ENCODE measurements around the gene ROBO3. TPM values are rescaled to one million over a fixed set of nuclear protein-coding genes. Genes with fewer than 3 reads are reported as not detected.

The ROBO3 gene
- total RNA-seq, 1 experiment from 2014 or later, result 6.6 TPM

DNA sequence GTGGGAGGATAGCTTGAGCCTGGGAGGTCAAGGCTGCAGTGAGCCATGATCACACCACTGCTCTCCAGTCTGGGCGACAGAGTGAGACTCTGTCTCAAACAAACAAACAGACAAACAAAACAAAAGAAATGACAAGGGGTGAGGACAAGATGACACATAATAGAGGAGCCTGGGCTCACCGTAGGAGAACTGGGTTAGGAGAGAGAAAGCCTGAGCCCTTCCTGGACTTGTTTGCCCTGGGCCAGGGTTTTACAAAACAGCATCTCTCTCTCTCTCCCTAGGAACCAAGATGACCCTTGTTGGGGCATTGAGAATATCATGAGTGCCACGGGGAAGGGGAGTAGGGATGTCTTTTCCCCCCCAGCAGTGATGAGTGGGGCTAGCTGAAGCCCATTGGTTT, 15.7 kb downstream of the ROBO3 start:
- DNase-seq, result no peak
- H3K36me3 ChIP-seq (ENCODE audit: insufficient read depth, low read length), result no peaks in the 10 kb centered on the region
- peaks cover 5% of the 10 kb centered on the region for H3K4me1 ChIP-seq (ENCODE audit: low read length)
- no peaks in the 10 kb centered on the region for H4K20me1 ChIP-seq (ENCODE audit: insufficient read depth, low read depth, low read length)
- H2AFZ ChIP-seq (ENCODE audit: low read length), result no peak overlapping the region
- H3K4me3 ChIP-seq (ENCODE audit: low read length), result no peak overlapping the region
- H3K9me2 ChIP-seq (replicated peaks; ENCODE audit: insufficient read depth, low read length), result no peaks in the 10 kb centered on the region
- H3K9me3 ChIP-seq (ENCODE audit: low read length), result no peaks in the 10 kb centered on the region
- H3K9ac ChIP-seq (ENCODE audit: low read length), result no peak overlapping the region
- no peaks in the 10 kb centered on the region for H3K27me3 ChIP-seq (ENCODE audit: low read length)
- H3K4me2 ChIP-seq (ENCODE audit: low read depth, low read length, poor library complexity, severe bottlenecking), result no peak overlapping the region
- H3K27ac ChIP-seq (ENCODE audit: low read length), result no peak overlapping the region
- H3K79me2 ChIP-seq (ENCODE audit: low read length), result no peaks in the 10 kb centered on the region

- no peak overlapping the region for H3K4me3 ChIP-seq (ENCODE audit: low read length)
- no peak overlapping the region for H3K9ac ChIP-seq (ENCODE audit: low read length)
- no peaks in the 10 kb centered on the region for H3K9me2 ChIP-seq (replicated peaks; ENCODE audit: insufficient read depth, low read length)
- no peak overlapping the region for H2AFZ ChIP-seq (ENCODE audit: low read length)
- H3K4me1 ChIP-seq (ENCODE audit: low read length), result no peaks in the 10 kb centered on the region
- no peaks in the 10 kb centered on the region for H3K79me2 ChIP-seq (ENCODE audit: low read length)
- H3K27ac ChIP-seq (ENCODE audit: low read length), result no peak overlapping the region
- H4K20me1 ChIP-seq (ENCODE audit: insufficient read depth, low read depth, low read length), result no peaks in the 10 kb centered on the region
- H3K4me2 ChIP-seq (ENCODE audit: low read depth, low read length, poor library complexity, severe bottlenecking), result no peak overlapping the region
- H3K9me3 ChIP-seq (ENCODE audit: low read length), result no peaks in the 10 kb centered on the region
- DNase-seq, result no peak
- no peaks in the 10 kb centered on the region for H3K27me3 ChIP-seq (ENCODE audit: low read length)
- no peaks in the 10 kb centered on the region for H3K36me3 ChIP-seq (ENCODE audit: insufficient read depth, low read length)
Measured at GRCh38 chr11:124882339-124883071, 17.3 kb downstream of the ROBO3 start.

- no peak overlapping the region for H3K4me3 ChIP-seq (ENCODE audit: low read length)
- H3K9me3 ChIP-seq (ENCODE audit: low read length), result no peaks in the 10 kb centered on the region
- H2AFZ ChIP-seq (ENCODE audit: low read length), result no peak overlapping the region
- DNase-seq, result no peak
- H4K20me1 ChIP-seq (ENCODE audit: insufficient read depth, low read depth, low read length), result no peaks in the 10 kb centered on the region
- H3K36me3 ChIP-seq (ENCODE audit: insufficient read depth, low read length), result no peaks in the 10 kb centered on the region
- H3K9ac ChIP-seq (ENCODE audit: low read length), result no peak overlapping the region
- H3K4me1 ChIP-seq (ENCODE audit: low read length), result no peaks in the 10 kb centered on the region
- H3K27me3 ChIP-seq (ENCODE audit: low read length), result no peaks in the 10 kb centered on the region
- H3K9me2 ChIP-seq (replicated peaks; ENCODE audit: insufficient read depth, low read length), result no peaks in the 10 kb centered on the region
- no peaks in the 10 kb centered on the region for H3K79me2 ChIP-seq (ENCODE audit: low read length)
- H3K4me2 ChIP-seq (ENCODE audit: low read depth, low read length, poor library complexity, severe bottlenecking), result no peak overlapping the region
- no peak overlapping the region for H3K27ac ChIP-seq (ENCODE audit: low read length)
Measured at GRCh38 chr11:124884340-124884739, 19.1 kb downstream of the ROBO3 start.

GRCh38 chr11:124884869-124885479, 19.7 kb downstream of the ROBO3 start:
- Histone ChIP-seq H3K4me1 (ENCODE audit: low read length) (no peaks in the 10 kb centered on the region), H3K27ac (ENCODE audit: low read length) (no peak overlapping the region), H3K4me2 (ENCODE audit: low read depth, low read length, poor library complexity, severe bottlenecking) (no peak overlapping the region), H2AFZ (ENCODE audit: low read length) (no peak overlapping the region), H3K9ac (ENCODE audit: low read length) (no peak overlapping the region), H3K27me3 (ENCODE audit: low read length) (no peaks in the 10 kb centered on the region), H3K79me2 (ENCODE audit: low read length) (no peaks in the 10 kb centered on the region), H3K9me3 (ENCODE audit: low read length) (no peaks in the 10 kb centered on the region), H3K36me3 (ENCODE audit: insufficient read depth, low read length) (no peaks in the 10 kb centered on the region), H3K9me2 (replicated peaks; ENCODE audit: insufficient read depth, low read length) (no peaks in the 10 kb centered on the region), H3K4me3 (ENCODE audit: low read length) (no peak overlapping the region), H4K20me1 (ENCODE audit: insufficient read depth, low read depth, low read length) (no peaks in the 10 kb centered on the region)
- DNase-seq, result no peak

- Histone ChIP-seq H4K20me1 (ENCODE audit: insufficient read depth, low read depth, low read length) (no peaks in the 10 kb centered on the region), H2AFZ (ENCODE audit: low read length) (no peak overlapping the region), H3K4me2 (ENCODE audit: low read depth, low read length, poor library complexity, severe bottlenecking) (no peak overlapping the region), H3K36me3 (ENCODE audit: insufficient read depth, low read length) (no peaks in the 10 kb centered on the region), H3K4me3 (ENCODE audit: low read length) (no peak overlapping the region), H3K9me3 (ENCODE audit: low read length) (no peaks in the 10 kb centered on the region), H3K4me1 (ENCODE audit: low read length) (no peaks in the 10 kb centered on the region), H3K79me2 (ENCODE audit: low read length) (no peaks in the 10 kb centered on the region), H3K27ac (ENCODE audit: low read length) (no peak overlapping the region), H3K9me2 (replicated peaks; ENCODE audit: insufficient read depth, low read length) (no peaks in the 10 kb centered on the region), H3K27me3 (ENCODE audit: low read length) (no peaks in the 10 kb centered on the region), H3K9ac (ENCODE audit: low read length) (no peak overlapping the region)
- DNase-seq, result no peak
Measured at GRCh38 chr11:124886476-124886875, 21.2 kb downstream of the ROBO3 start.

DNA sequence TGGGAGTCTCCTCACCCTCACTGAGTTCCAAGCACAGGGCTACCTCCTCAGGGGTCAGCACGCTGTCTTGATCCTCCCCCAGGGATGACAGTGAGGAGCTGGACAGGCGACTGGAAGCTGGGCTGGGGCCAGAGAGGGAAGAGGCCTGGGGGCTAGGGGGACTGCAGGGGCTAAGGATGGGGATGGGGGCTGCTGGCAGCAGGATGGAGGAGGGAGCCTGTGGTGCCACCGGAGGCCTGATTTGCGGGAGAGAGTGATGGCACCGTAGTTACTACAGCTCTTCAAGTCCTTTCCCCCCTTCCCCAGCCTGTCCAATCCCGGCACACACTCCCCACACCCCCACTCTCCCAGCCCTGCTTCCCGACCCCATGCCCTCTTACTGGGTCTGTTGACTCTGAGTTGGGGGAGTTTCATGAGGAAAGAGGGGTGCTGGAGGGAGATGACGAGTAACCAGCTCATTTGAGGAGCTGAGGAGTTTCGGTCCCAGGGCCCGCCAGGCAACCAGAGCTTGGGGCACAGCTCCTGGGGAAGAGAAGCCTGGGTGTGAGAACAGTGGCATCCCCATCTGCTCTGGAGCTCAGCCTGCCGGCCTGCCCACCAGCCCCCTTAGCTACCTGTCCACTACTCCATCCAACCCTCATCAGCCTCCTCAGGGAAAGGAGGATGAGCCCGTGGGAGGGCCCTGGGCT, 21.9 kb downstream of the ROBO3 start:
- H3K4me2 ChIP-seq (ENCODE audit: low read depth, low read length, poor library complexity, severe bottlenecking), result no peak overlapping the region
- no peak for DNase-seq
- H3K27ac ChIP-seq (ENCODE audit: low read length), result no peak overlapping the region
- no peak overlapping the region for H3K9ac ChIP-seq (ENCODE audit: low read length)
- H3K4me3 ChIP-seq (ENCODE audit: low read length), result no peak overlapping the region
- no peaks in the 10 kb centered on the region for H3K79me2 ChIP-seq (ENCODE audit: low read length)
- H2AFZ ChIP-seq (ENCODE audit: low read length), result no peak overlapping the region
- no peaks in the 10 kb centered on the region for H3K9me2 ChIP-seq (replicated peaks; ENCODE audit: insufficient read depth, low read length)
- no peaks in the 10 kb centered on the region for H3K4me1 ChIP-seq (ENCODE audit: low read length)
- H3K9me3 ChIP-seq (ENCODE audit: low read length), result no peaks in the 10 kb centered on the region
- no peaks in the 10 kb centered on the region for H3K36me3 ChIP-seq (ENCODE audit: insufficient read depth, low read length)
- H4K20me1 ChIP-seq (ENCODE audit: insufficient read depth, low read depth, low read length), result no peaks in the 10 kb centered on the region
- no peaks in the 10 kb centered on the region for H3K27me3 ChIP-seq (ENCODE audit: low read length)

GRCh38 chr11:124887667-124888013, 22.4 kb downstream of the ROBO3 start:
- H3K79me2 ChIP-seq (ENCODE audit: low read length), result no peaks in the 10 kb centered on the region
- no peak overlapping the region for H3K9ac ChIP-seq (ENCODE audit: low read length)
- no peak overlapping the region for H3K4me3 ChIP-seq (ENCODE audit: low read length)
- H3K9me2 ChIP-seq (replicated peaks; ENCODE audit: insufficient read depth, low read length), result no peaks in the 10 kb centered on the region
- H3K36me3 ChIP-seq (ENCODE audit: insufficient read depth, low read length), result no peaks in the 10 kb centered on the region
- no peak overlapping the region for H3K4me2 ChIP-seq (ENCODE audit: low read depth, low read length, poor library complexity, severe bottlenecking)
- no peak overlapping the region for H2AFZ ChIP-seq (ENCODE audit: low read length)
- no peak overlapping the region for H3K27ac ChIP-seq (ENCODE audit: low read length)
- no peak for DNase-seq
- H3K9me3 ChIP-seq (ENCODE audit: low read length), result no peaks in the 10 kb centered on the region
- H3K27me3 ChIP-seq (ENCODE audit: low read length), result no peaks in the 10 kb centered on the region
- H3K4me1 ChIP-seq (ENCODE audit: low read length), result no peaks in the 10 kb centered on the region
- H4K20me1 ChIP-seq (ENCODE audit: insufficient read depth, low read depth, low read length), result no peaks in the 10 kb centered on the region

DNA sequence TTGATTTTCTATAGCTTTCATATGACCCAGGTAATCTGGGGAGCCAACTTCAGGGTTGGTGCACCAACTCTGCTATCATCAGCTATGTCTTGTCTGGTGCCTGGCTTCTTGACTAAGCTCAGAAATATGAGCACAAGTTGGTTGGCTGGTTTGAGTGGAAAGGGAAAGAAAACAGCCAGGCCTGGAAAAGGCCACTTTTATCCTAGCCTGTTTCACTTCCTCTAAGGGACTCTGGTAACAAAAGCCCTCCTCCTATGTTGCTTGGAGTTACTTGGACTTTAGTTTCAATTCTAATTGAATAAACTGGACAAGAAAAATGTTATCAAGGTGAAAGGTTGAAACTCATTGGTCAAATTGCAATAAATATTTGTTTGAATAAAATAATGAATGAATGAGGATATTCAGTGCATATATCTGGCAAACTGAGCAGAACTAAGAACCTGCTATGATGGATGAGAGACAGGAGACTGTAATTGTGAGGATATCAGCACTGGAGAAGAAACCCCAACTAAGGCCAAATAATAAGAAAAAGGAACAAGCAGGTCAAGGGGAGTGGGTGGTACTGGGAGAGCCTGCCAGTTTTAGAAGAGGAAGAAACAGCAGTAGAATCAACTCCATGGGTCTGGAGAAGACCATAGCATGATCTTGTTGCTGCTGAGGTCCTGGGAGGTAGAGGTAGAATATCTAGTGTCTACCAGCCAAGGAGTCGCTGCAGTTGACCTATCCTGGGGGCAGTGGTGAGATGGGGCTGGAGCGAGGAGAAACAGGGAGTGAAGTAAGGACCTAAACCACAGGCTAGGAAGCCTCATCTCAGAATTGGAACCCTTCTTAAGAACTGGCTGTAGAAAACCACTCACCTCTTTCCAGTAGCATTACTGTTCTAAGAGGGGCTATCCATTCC, 24.2 kb downstream of the ROBO3 start:
- no peaks in the 10 kb centered on the region for H4K20me1 ChIP-seq (ENCODE audit: insufficient read depth, low read depth, low read length)
- no peak overlapping the region for H3K4me3 ChIP-seq (ENCODE audit: low read length)
- no peak overlapping the region for H3K4me2 ChIP-seq (ENCODE audit: low read depth, low read length, poor library complexity, severe bottlenecking)
- no peaks in the 10 kb centered on the region for H3K79me2 ChIP-seq (ENCODE audit: low read length)
- no peak overlapping the region for H3K27ac ChIP-seq (ENCODE audit: low read length)
- H3K9ac ChIP-seq (ENCODE audit: low read length), result no peak overlapping the region
- H2AFZ ChIP-seq (ENCODE audit: low read length), result no peak overlapping the region
- DNase-seq, result no peak
- H3K9me2 ChIP-seq (replicated peaks; ENCODE audit: insufficient read depth, low read length), result no peaks in the 10 kb centered on the region
- H3K9me3 ChIP-seq (ENCODE audit: low read length), result no peaks in the 10 kb centered on the region
- H3K27me3 ChIP-seq (ENCODE audit: low read length), result no peaks in the 10 kb centered on the region
- H3K4me1 ChIP-seq (ENCODE audit: low read length), result no peaks in the 10 kb centered on the region
- no peaks in the 10 kb centered on the region for H3K36me3 ChIP-seq (ENCODE audit: insufficient read depth, low read length)
